ENCODE results near the gene GRM8.

The GRM8 gene

GRCh38 chr7:127233630-127234029, 19.1 kb downstream of the GRM8 start:
- TF ChIP-seq CTCF (IDR thresholded peaks at IDR 0.05; ENCODE audit: insufficient read depth, low read depth, low read length, missing control alignments) = no peak
- DNase-seq (ENCODE audit: low read depth) = no peak
- H3K4me3 ChIP-seq (ENCODE audit: low read length) = no peak overlapping the region

- no peak overlapping the region for H3K4me3 ChIP-seq (ENCODE audit: low read length)
- TF ChIP-seq CTCF (IDR thresholded peaks at IDR 0.05; ENCODE audit: insufficient read depth, low read depth, low read length, missing control alignments) = no peak
- no peak for DNase-seq (ENCODE audit: low read depth)
Measured at GRCh38 chr7:127231415-127231814, 21.3 kb downstream of the GRM8 start.

- no peak for DNase-seq (ENCODE audit: low read depth)
- no peak overlapping the region for H3K4me3 ChIP-seq (ENCODE audit: low read length)
- TF ChIP-seq CTCF (IDR thresholded peaks at IDR 0.05; ENCODE audit: insufficient read depth, low read depth, low read length, missing control alignments) = no peak
Measured at GRCh38 chr7:127230192-127230925, 22.4 kb downstream of the GRM8 start.

GRCh38 chr7:127226685-127227374, 25.9 kb downstream of the GRM8 start:
- no peak for DNase-seq (ENCODE audit: low read depth)
- TF ChIP-seq CTCF (IDR thresholded peaks at IDR 0.05; ENCODE audit: insufficient read depth, low read depth, low read length, missing control alignments) = no peak

GRCh38 chr7:127221731-127222130, 31.0 kb downstream of the GRM8 start:
- no peak for TF ChIP-seq CTCF (IDR thresholded peaks at IDR 0.05; ENCODE audit: insufficient read depth, low read depth, low read length, missing control alignments)
- DNase-seq (ENCODE audit: low read depth) = peak; percentile 31
- no peak overlapping the region for H3K4me3 ChIP-seq (ENCODE audit: low read length)

More at GRCh38 chr7:127226685-127227374, 25.9 kb downstream of the GRM8 start:
- H3K4me3 ChIP-seq (ENCODE audit: low read length) = no peak overlapping the region

- no peak for DNase-seq (ENCODE audit: low read depth)
- TF ChIP-seq CTCF (IDR thresholded peaks at IDR 0.05; ENCODE audit: insufficient read depth, low read depth, low read length, missing control alignments) = no peak
- H3K4me3 ChIP-seq (ENCODE audit: low read length) = no peak overlapping the region
Measured at GRCh38 chr7:127214956-127215718, 37.6 kb downstream of the GRM8 start.

Measured in epithelial cell of esophagus (primary cell).